Measurements from ENCODE around the gene FSD1L.

DNA sequence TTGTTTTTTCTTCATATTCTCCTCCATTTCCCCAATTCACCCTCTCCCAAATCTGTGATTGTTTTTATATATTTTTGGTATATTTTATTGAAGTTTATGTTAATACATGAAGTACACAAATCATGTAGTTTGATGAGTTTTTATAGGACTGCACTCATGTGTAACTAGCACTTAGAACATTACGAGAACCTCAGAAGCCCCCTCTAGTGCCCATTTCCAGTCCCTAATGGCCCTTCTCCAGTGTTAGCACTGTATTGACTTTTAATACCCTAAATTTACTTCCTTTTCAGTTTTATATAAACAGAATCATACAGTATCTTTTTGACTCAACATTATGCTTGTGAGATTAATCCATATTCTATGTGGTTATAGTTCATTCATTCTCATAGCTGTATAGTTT lies 91.6 kb downstream of the FSD1L start:
- TF ChIP-seq, protein P1, sequence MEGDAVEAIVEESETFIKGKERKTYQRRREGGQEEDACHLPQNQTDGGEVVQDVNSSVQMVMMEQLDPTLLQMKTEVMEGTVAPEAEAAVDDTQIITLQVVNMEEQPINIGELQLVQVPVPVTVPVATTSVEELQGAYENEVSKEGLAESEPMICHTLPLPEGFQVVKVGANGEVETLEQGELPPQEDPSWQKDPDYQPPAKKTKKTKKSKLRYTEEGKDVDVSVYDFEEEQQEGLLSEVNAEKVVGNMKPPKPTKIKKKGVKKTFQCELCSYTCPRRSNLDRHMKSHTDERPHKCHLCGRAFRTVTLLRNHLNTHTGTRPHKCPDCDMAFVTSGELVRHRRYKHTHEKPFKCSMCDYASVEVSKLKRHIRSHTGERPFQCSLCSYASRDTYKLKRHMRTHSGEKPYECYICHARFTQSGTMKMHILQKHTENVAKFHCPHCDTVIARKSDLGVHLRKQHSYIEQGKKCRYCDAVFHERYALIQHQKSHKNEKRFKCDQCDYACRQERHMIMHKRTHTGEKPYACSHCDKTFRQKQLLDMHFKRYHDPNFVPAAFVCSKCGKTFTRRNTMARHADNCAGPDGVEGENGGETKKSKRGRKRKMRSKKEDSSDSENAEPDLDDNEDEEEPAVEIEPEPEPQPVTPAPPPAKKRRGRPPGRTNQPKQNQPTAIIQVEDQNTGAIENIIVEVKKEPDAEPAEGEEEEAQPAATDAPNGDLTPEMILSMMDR (IDR thresholded peaks at IDR 0.05; ENCODE audit: low read depth, low read length): peak; percentile 32; the same call in 1 of the 2 replicates
- no peak for TF ChIP-seq EZH2phosphoT487 (IDR thresholded peaks at IDR 0.05; ENCODE audit: low read depth)

All from OCI-LY3 (cell line).